Endothelial cell of umbilical vein (primary cell): ENCODE data around the gene CDC45.

ENCODE experiments used
- EZH2 ChIP-seq: IDR thresholded peaks from 2 replicates; pipeline ENCODE4 v1.6.1; 2012; ENCODE audit warnings: borderline replicate concordance, low read depth, mild to moderate bottlenecking, moderate library complexity, low read length, inconsistent platforms; ENCODE audit not compliant: severe bottlenecking
- FOS ChIP-seq: IDR thresholded peaks from 2 replicates; pipeline ENCODE4 v1.6.1; 2011; ENCODE audit warnings: mild to moderate bottlenecking, low read length, moderate library complexity, borderline replicate concordance; ENCODE audit not compliant: insufficient read depth
- POLR2A ChIP-seq: IDR thresholded peaks from 2 replicates; pipeline ENCODE4 v1.6.1; 2012; ENCODE audit warnings: low read depth, mild to moderate bottlenecking, control low read depth, low read length
- TF ChIP-seq, protein P1 (sequence below), 2 donors: IDR thresholded peaks; 1 replicate in 1 of 2; 2 replicates in 1 of 2; pipeline ENCODE4 v1.5.1; 2011; ENCODE audit warnings: low read length in 2 of 2, mild to moderate bottlenecking in 2 of 2, moderate library complexity in 2 of 2, control low read depth in 1 of 2, inconsistent platforms in 1 of 2, low read depth in 1 of 2; ENCODE audit not compliant: insufficient read depth in 1 of 2; ENCODE audit errors: extremely low read depth in 1 of 2
- TF ChIP-seq, protein P2 (sequence below): IDR thresholded peaks from 2 replicates; pipeline ENCODE4 v1.6.1; 2011; ENCODE audit not compliant: insufficient read depth, insufficient read length

DNA sequence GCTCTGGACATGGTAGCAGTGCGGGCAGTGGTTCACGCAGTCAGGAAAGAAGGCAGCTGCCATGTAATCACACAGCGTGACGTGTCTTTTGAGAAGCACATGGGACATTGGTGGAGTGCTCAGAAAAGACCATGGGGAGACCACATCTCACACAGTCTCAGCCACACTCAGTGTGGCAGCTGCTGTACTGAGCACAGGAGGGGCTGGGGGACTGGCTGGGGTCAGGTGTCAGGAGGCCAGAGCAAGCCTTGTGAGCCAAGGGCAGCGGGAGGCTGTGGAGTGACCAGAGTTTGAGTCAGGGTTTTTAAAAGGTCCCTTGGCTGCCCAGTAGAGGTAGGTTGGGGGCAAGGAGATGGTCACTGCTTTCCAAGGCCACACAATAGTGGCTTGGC is 26.0 kb downstream of the CDC45 start:
- TF ChIP-seq, protein P1, sequence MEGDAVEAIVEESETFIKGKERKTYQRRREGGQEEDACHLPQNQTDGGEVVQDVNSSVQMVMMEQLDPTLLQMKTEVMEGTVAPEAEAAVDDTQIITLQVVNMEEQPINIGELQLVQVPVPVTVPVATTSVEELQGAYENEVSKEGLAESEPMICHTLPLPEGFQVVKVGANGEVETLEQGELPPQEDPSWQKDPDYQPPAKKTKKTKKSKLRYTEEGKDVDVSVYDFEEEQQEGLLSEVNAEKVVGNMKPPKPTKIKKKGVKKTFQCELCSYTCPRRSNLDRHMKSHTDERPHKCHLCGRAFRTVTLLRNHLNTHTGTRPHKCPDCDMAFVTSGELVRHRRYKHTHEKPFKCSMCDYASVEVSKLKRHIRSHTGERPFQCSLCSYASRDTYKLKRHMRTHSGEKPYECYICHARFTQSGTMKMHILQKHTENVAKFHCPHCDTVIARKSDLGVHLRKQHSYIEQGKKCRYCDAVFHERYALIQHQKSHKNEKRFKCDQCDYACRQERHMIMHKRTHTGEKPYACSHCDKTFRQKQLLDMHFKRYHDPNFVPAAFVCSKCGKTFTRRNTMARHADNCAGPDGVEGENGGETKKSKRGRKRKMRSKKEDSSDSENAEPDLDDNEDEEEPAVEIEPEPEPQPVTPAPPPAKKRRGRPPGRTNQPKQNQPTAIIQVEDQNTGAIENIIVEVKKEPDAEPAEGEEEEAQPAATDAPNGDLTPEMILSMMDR (IDR thresholded peaks at IDR 0.05; ENCODE audit: extremely low read depth in 1 of 2, insufficient read depth in 1 of 2, low read depth in 1 of 2, low read length in 2 of 2) = no peak
- TF ChIP-seq, protein P2, sequence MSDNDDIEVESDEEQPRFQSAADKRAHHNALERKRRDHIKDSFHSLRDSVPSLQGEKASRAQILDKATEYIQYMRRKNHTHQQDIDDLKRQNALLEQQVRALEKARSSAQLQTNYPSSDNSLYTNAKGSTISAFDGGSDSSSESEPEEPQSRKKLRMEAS = no peak
- no peak for TF ChIP-seq FOS
- no peak for TF ChIP-seq POLR2A
- TF ChIP-seq EZH2 = no peak
